ENCODE measurements around the gene PABPN1L. TPM values are rescaled to one million over a fixed set of nuclear protein-coding genes. Genes with fewer than 3 reads are reported as not detected.

Gene PABPN1L
- total and polyA plus RNA-seq, 2 of the 13 experiments (the other 11 are each of a cell fraction or from before 2014, with no cell fraction given), result not detected

DNA sequence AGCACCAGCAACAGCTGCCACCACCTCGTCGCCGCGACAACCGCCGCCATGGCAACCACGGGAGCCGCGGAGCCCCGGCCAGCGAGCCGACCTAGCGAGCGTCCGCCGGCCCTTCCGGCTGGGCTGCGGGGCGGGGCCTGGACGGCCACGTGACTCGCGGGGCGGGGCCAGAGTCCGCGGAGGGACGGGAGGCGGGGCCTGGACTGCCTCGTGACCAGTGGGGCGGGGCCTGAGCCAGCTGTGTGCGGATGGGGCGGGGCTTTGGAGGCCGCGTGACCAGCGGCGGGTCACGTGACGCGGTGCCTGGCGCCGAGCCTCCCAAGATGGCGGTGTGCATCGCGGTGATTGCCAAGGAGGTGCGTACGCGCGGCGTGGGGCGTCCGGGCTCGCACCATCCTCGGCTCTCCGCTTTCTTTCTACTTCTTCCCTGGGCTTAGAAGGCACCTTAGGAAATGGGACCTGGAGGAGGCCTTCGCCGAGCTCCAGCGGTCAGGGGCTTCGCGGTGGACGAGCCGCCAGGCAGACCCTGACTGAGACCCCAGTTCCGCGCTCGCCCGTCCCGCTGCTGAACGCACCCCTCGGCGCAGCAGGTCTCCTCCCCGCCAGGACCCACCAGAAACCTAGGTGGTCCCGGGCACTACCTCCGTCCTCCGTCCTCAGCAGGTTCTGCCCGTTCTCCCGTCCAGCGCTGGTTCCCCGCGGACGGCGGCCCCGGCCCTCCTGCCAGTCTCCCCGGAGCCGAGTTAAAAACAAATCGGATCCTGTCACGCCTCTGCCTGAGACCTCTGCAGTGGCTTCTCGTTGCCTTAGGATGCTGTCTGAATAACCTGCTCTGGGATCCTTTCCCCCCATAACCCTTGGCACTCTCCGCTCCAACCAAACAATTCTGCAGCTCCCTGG, 9.4 kb downstream of the PABPN1L start, which contains the start of the genes GALNS and TRAPPC2L (continued):
- TF ChIP-seq, protein P1, sequence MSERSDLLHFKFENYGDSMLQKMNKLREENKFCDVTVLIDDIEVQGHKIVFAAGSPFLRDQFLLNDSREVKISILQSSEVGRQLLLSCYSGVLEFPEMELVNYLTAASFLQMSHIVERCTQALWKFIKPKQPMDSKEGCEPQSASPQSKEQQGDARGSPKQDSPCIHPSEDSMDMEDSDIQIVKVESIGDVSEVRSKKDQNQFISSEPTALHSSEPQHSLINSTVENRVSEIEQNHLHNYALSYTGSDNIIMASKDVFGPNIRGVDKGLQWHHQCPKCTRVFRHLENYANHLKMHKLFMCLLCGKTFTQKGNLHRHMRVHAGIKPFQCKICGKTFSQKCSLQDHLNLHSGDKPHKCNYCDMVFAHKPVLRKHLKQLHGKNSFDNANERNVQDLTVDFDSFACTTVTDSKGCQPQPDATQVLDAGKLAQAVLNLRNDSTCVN (CRISPR knock-in tag; IDR thresholded peaks at IDR 0.05; ENCODE audit: borderline replicate concordance), result no peak; the same call in 1 of the 2 replicates
- TF ChIP-seq EEA1 (CRISPR knock-in tag; IDR thresholded peaks at IDR 0.05; ENCODE audit: borderline replicate concordance) (no peak; the same call in 1 of the 2 replicates), ZBTB3 (CRISPR knock-in tag; IDR thresholded peaks at IDR 0.05; ENCODE audit: borderline replicate concordance, low read depth) (no peak; the same call in 1 of the 2 replicates), ZNF225 (CRISPR knock-in tag; IDR thresholded peaks at IDR 0.05) (0 out of 2 replicates have a peak, but pooled peaks have one; percentile 25), XRCC5 (optimal IDR thresholded peaks at IDR 0.05; ENCODE audit: low read length) (no peak), EED (CRISPR knock-in tag; IDR thresholded peaks at IDR 0.05) (no peak; the same call in 1 of the 2 replicates), SAFB2 (CRISPR knock-in tag; IDR thresholded peaks at IDR 0.05; ENCODE audit: borderline replicate concordance, low read depth) (no peak; the same call in 1 of the 2 replicates), PHF20 (CRISPR knock-in tag; IDR thresholded peaks at IDR 0.05) (peak; percentile 93), ISL2 (CRISPR knock-in tag; IDR thresholded peaks at IDR 0.05) (peak; percentile 37; the same call in 1 of the 2 replicates), ZNF790 (CRISPR knock-in tag; IDR thresholded peaks at IDR 0.05; ENCODE audit: borderline replicate concordance) (peak; percentile 82), ZNF841 (CRISPR knock-in tag; IDR thresholded peaks at IDR 0.05; ENCODE audit: borderline replicate concordance) (peak; percentile 25; the same call in 1 of the 2 replicates), MTF2 (CRISPR knock-in tag; IDR thresholded peaks at IDR 0.05; ENCODE audit: borderline replicate concordance) (peak; percentile 47; the same call in 1 of the 2 replicates), ZBTB21 (CRISPR knock-in tag; IDR thresholded peaks at IDR 0.05) (no peak), ZNF746 (CRISPR knock-in tag; IDR thresholded peaks at IDR 0.05) (0 out of 2 replicates have a peak, but pooled peaks have one; percentile 2)
- TF ChIP-seq, protein P2, sequence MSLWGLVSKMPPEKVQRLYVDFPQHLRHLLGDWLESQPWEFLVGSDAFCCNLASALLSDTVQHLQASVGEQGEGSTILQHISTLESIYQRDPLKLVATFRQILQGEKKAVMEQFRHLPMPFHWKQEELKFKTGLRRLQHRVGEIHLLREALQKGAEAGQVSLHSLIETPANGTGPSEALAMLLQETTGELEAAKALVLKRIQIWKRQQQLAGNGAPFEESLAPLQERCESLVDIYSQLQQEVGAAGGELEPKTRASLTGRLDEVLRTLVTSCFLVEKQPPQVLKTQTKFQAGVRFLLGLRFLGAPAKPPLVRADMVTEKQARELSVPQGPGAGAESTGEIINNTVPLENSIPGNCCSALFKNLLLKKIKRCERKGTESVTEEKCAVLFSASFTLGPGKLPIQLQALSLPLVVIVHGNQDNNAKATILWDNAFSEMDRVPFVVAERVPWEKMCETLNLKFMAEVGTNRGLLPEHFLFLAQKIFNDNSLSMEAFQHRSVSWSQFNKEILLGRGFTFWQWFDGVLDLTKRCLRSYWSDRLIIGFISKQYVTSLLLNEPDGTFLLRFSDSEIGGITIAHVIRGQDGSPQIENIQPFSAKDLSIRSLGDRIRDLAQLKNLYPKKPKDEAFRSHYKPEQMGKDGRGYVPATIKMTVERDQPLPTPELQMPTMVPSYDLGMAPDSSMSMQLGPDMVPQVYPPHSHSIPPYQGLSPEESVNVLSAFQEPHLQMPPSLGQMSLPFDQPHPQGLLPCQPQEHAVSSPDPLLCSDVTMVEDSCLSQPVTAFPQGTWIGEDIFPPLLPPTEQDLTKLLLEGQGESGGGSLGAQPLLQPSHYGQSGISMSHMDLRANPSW (CRISPR knock-in tag; IDR thresholded peaks at IDR 0.05; ENCODE audit: borderline replicate concordance), result no peak
- TF ChIP-seq, protein P3, sequence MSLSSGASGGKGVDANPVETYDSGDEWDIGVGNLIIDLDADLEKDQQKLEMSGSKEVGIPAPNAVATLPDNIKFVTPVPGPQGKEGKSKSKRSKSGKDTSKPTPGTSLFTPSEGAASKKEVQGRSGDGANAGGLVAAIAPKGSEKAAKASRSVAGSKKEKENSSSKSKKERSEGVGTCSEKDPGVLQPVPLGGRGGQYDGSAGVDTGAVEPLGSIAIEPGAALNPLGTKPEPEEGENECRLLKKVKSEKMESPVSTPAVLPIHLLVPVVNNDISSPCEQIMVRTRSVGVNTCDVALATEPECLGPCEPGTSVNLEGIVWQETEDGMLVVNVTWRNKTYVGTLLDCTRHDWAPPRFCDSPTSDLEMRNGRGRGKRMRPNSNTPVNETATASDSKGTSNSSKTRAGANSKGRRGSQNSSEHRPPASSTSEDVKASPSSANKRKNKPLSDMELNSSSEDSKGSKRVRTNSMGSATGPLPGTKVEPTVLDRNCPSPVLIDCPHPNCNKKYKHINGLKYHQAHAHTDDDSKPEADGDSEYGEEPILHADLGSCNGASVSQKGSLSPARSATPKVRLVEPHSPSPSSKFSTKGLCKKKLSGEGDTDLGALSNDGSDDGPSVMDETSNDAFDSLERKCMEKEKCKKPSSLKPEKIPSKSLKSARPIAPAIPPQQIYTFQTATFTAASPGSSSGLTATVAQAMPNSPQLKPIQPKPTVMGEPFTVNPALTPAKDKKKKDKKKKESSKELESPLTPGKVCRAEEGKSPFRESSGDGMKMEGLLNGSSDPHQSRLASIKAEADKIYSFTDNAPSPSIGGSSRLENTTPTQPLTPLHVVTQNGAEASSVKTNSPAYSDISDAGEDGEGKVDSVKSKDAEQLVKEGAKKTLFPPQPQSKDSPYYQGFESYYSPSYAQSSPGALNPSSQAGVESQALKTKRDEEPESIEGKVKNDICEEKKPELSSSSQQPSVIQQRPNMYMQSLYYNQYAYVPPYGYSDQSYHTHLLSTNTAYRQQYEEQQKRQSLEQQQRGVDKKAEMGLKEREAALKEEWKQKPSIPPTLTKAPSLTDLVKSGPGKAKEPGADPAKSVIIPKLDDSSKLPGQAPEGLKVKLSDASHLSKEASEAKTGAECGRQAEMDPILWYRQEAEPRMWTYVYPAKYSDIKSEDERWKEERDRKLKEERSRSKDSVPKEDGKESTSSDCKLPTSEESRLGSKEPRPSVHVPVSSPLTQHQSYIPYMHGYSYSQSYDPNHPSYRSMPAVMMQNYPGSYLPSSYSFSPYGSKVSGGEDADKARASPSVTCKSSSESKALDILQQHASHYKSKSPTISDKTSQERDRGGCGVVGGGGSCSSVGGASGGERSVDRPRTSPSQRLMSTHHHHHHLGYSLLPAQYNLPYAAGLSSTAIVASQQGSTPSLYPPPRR (CRISPR knock-in tag; IDR thresholded peaks at IDR 0.05; ENCODE audit: borderline replicate concordance), result peak; percentile 57; the same call in 1 of the 2 replicates
- TF ChIP-seq, protein P4, sequence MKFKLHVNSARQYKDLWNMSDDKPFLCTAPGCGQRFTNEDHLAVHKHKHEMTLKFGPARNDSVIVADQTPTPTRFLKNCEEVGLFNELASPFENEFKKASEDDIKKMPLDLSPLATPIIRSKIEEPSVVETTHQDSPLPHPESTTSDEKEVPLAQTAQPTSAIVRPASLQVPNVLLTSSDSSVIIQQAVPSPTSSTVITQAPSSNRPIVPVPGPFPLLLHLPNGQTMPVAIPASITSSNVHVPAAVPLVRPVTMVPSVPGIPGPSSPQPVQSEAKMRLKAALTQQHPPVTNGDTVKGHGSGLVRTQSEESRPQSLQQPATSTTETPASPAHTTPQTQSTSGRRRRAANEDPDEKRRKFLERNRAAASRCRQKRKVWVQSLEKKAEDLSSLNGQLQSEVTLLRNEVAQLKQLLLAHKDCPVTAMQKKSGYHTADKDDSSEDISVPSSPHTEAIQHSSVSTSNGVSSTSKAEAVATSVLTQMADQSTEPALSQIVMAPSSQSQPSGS (CRISPR knock-in tag; IDR thresholded peaks at IDR 0.05), result no peak; the same call in 1 of the 2 replicates

Measured in HepG2 (cell line).